Neural cell (in vitro differentiated cells): ENCODE measurements around the gene BNC2. TPM values are rescaled to one million over a fixed set of nuclear protein-coding genes. Genes with fewer than 3 reads are reported as not detected.

ENCODE experiments used
- H2AFZ ChIP-seq: fragments of 200-600, 300-800 bp; sonication (generic), shearing (Covaris generic); 2 replicates; pipeline ENCODE4 v1.6.0; 2014; ENCODE audit warnings: low read depth, mild to moderate bottlenecking, antibody characterized with exemption, low read length, moderate library complexity
- H3F3A ChIP-seq: fragments of 200-600 bp; shearing (Covaris generic); 2 replicates; pipeline ENCODE4 v1.6.1; 2016; ENCODE audit warnings: mild to moderate bottlenecking, moderate library complexity, mixed read lengths, antibody characterized with exemption, low read length; ENCODE audit not compliant: insufficient read depth, poor library complexity, severe bottlenecking
- H3K27ac ChIP-seq: fragments of 200-600, 300-800 bp; sonication (generic), shearing (Covaris generic); 2 replicates; pipeline ENCODE4 v1.5.1; 2014; ENCODE audit warnings: mild to moderate bottlenecking, low read length, moderate library complexity
- H3K27me3 ChIP-seq: fragments of 300-800, 200-600 bp; sonication (generic), shearing (Covaris generic); 2 replicates; pipeline ENCODE4 v1.6.0; 2014; ENCODE audit warnings: mild to moderate bottlenecking, low read depth, low read length, moderate library complexity; ENCODE audit not compliant: insufficient read depth
- H3K36me3 ChIP-seq: fragments of 300-800, 200-600 bp; sonication (generic), shearing (Covaris generic); 2 replicates; pipeline ENCODE4 v1.5.1; 2014; ENCODE audit warnings: mild to moderate bottlenecking, antibody characterized with exemption, low read length, moderate library complexity; ENCODE audit not compliant: insufficient read depth
- H3K4me2 ChIP-seq: fragments of 300-800, 200-600 bp; sonication (generic), shearing (Covaris generic); 2 replicates; pipeline ENCODE4 v1.6.0; 2014; ENCODE audit warnings: mild to moderate bottlenecking, low read length
- H3K4me3 ChIP-seq: fragments of 300-800, 200-600 bp; sonication (generic), shearing (Covaris generic); 2 replicates; pipeline ENCODE4 v1.5.1; 2014; ENCODE audit warnings: mild to moderate bottlenecking, low read length, moderate library complexity
- H3K79me2 ChIP-seq: fragments of 200-600 bp; shearing (Covaris generic); replicated peaks from 2 replicates; pipeline ENCODE4 v1.6.0; 2014; ENCODE audit warnings: mild to moderate bottlenecking, low read length, moderate library complexity; ENCODE audit not compliant: insufficient read depth
- H3K9ac ChIP-seq: fragments of 300-800, 200-600 bp; sonication (generic), shearing (Covaris generic); 2 replicates; pipeline ENCODE4 v1.6.1; 2016; ENCODE audit warnings: mild to moderate bottlenecking, low read length, mixed read lengths
- H3K9me2 ChIP-seq: fragments of 200-600 bp; shearing (Covaris generic); 2 replicates; pipeline ENCODE4 v1.6.1; 2016; ENCODE audit warnings: mild to moderate bottlenecking, low read length, mixed read lengths; ENCODE audit not compliant: insufficient read depth
- H3K9me3 ChIP-seq: fragments of 200-600, 300-800 bp; sonication (generic), shearing (Covaris generic); 2 replicates; pipeline ENCODE4 v1.6.1; 2016; ENCODE audit warnings: mild to moderate bottlenecking, mixed run types, low read length, moderate library complexity, mixed read lengths
- H4K20me1 ChIP-seq: fragments of 200-600 bp; shearing (Covaris generic); 2 replicates; pipeline ENCODE4 v1.6.1; 2016; ENCODE audit warnings: mild to moderate bottlenecking, mixed run types; ENCODE audit not compliant: insufficient read depth
- EP300 ChIP-seq: fragments of 450-650 bp; conservative IDR thresholded peaks from 2 replicates; pipeline ENCODE4 v1.6.1; 2014; ENCODE audit warnings: antibody characterized with exemption, mild to moderate bottlenecking, moderate library complexity; ENCODE audit not compliant: poor library complexity, severe bottlenecking
- EZH2 ChIP-seq: fragments of 200-600, 300-800 bp; shearing (Covaris generic), sonication (generic); IDR thresholded peaks from 2 replicates; pipeline ENCODE4 v1.6.1; 2014; ENCODE audit warnings: antibody characterized with exemption, low read length, borderline replicate concordance, mild to moderate bottlenecking; ENCODE audit not compliant: insufficient read depth, poor library complexity, severe bottlenecking
- MXI1 ChIP-seq: fragments of 450-650 bp; conservative IDR thresholded peaks from 2 replicates; pipeline ENCODE4 v1.6.1; 2014; ENCODE audit warnings: antibody characterized with exemption, mild to moderate bottlenecking; ENCODE audit not compliant: poor library complexity, severe bottlenecking
- POLR2AphosphoS5 ChIP-seq: IDR thresholded peaks from 2 replicates; pipeline ENCODE4 v1.6.1; 2012
- RAD21 ChIP-seq: fragments of 450-650 bp; conservative IDR thresholded peaks from 2 replicates; pipeline ENCODE4 v1.6.1; 2014; ENCODE audit warnings: antibody characterized with exemption, mild to moderate bottlenecking, moderate library complexity
- SMC3 ChIP-seq: fragments of 450-650 bp; conservative IDR thresholded peaks from 2 replicates; pipeline ENCODE4 v1.6.1; 2014; ENCODE audit warnings: antibody characterized with exemption, mild to moderate bottlenecking, moderate library complexity; ENCODE audit not compliant: poor library complexity
- TAF1 ChIP-seq: IDR thresholded peaks from 2 replicates; pipeline ENCODE4 v1.6.1; 2012; ENCODE audit warnings: low read depth
- polyA plus RNA-seq: library from polyadenylated mRNA; depleted of rRNA; stranded (reverse); fragments of >200 nt; gene quantifications from 2 replicates; pipeline ENCODE4 v1.2.3, GENCODE V29; 2014
- TF ChIP-seq, protein P1 (sequence below): fragments of 450-650 bp; IDR thresholded peaks from 2 replicates; pipeline ENCODE4 v1.5.1; 2014; ENCODE audit warnings: antibody characterized with exemption, mild to moderate bottlenecking, moderate library complexity; ENCODE audit not compliant: poor library complexity, severe bottlenecking
- TF ChIP-seq, protein P2 (sequence below): IDR thresholded peaks from 2 replicates; pipeline ENCODE4 v1.6.1; 2012; ENCODE audit warnings: borderline replicate concordance

Gene BNC2
- polyA plus RNA-seq, 1 donor from 2014 or later = 1.3 TPM

DNA sequence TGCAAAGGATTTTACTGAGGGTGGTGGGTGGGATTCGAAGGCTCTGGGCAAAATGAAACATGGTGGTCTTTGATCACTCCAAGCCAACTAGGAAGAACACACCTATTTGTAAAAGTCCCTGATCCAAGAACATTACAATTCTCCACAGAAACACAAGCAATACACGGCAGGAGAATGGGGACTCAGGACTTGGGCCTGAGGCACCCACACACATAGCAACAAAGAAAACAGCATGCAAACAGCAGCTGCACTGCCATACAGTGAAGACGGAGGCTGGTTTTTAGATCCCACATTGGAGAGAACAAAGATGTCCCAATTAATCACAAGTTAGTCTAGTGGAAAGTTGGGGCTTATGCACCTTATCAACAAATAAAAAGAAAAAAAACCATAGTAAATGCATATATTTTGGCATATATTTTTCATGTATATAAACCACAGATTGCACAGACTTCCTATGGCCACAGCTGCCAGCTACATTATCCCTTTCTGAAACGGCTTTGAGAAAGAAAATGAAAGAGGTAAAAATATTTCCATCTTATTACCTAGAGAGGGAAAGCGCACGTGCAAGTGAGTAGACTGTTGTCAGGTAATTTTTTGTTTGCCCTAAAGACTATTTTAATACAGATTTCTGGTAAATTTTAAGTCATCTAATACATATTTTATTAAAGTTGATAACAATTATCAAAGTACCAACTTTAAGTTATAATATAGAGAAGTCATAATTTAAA, 410.9 kb downstream of the BNC2 start:
- H3K79me2 ChIP-seq = no peaks in the 10 kb centered on the region
- H3K9me3 ChIP-seq = no peaks in the 10 kb centered on the region
- no peak overlapping the region for H3K4me3 ChIP-seq
- H3K36me3 ChIP-seq = no peaks in the 10 kb centered on the region
- no peaks in the 10 kb centered on the region for H3K9me2 ChIP-seq
- TF ChIP-seq TAF1 (no peak), MXI1 (no peak), RAD21 (no peak), POLR2AphosphoS5 (no peak), SMC3 (no peak), EZH2 (no peak), EP300 (no peak)
- TF ChIP-seq, protein P1, sequence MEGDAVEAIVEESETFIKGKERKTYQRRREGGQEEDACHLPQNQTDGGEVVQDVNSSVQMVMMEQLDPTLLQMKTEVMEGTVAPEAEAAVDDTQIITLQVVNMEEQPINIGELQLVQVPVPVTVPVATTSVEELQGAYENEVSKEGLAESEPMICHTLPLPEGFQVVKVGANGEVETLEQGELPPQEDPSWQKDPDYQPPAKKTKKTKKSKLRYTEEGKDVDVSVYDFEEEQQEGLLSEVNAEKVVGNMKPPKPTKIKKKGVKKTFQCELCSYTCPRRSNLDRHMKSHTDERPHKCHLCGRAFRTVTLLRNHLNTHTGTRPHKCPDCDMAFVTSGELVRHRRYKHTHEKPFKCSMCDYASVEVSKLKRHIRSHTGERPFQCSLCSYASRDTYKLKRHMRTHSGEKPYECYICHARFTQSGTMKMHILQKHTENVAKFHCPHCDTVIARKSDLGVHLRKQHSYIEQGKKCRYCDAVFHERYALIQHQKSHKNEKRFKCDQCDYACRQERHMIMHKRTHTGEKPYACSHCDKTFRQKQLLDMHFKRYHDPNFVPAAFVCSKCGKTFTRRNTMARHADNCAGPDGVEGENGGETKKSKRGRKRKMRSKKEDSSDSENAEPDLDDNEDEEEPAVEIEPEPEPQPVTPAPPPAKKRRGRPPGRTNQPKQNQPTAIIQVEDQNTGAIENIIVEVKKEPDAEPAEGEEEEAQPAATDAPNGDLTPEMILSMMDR = no peak
- TF ChIP-seq, protein P2, sequence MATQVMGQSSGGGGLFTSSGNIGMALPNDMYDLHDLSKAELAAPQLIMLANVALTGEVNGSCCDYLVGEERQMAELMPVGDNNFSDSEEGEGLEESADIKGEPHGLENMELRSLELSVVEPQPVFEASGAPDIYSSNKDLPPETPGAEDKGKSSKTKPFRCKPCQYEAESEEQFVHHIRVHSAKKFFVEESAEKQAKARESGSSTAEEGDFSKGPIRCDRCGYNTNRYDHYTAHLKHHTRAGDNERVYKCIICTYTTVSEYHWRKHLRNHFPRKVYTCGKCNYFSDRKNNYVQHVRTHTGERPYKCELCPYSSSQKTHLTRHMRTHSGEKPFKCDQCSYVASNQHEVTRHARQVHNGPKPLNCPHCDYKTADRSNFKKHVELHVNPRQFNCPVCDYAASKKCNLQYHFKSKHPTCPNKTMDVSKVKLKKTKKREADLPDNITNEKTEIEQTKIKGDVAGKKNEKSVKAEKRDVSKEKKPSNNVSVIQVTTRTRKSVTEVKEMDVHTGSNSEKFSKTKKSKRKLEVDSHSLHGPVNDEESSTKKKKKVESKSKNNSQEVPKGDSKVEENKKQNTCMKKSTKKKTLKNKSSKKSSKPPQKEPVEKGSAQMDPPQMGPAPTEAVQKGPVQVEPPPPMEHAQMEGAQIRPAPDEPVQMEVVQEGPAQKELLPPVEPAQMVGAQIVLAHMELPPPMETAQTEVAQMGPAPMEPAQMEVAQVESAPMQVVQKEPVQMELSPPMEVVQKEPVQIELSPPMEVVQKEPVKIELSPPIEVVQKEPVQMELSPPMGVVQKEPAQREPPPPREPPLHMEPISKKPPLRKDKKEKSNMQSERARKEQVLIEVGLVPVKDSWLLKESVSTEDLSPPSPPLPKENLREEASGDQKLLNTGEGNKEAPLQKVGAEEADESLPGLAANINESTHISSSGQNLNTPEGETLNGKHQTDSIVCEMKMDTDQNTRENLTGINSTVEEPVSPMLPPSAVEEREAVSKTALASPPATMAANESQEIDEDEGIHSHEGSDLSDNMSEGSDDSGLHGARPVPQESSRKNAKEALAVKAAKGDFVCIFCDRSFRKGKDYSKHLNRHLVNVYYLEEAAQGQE = no peak
- H4K20me1 ChIP-seq = no peaks in the 10 kb centered on the region
- H3K4me2 ChIP-seq = no peak overlapping the region
- H3F3A ChIP-seq = no peaks in the 10 kb centered on the region
- no peak overlapping the region for H2AFZ ChIP-seq
- no peak overlapping the region for H3K27ac ChIP-seq
- no peaks in the 10 kb centered on the region for H3K27me3 ChIP-seq
- H3K9ac ChIP-seq = no peak overlapping the region

DNA sequence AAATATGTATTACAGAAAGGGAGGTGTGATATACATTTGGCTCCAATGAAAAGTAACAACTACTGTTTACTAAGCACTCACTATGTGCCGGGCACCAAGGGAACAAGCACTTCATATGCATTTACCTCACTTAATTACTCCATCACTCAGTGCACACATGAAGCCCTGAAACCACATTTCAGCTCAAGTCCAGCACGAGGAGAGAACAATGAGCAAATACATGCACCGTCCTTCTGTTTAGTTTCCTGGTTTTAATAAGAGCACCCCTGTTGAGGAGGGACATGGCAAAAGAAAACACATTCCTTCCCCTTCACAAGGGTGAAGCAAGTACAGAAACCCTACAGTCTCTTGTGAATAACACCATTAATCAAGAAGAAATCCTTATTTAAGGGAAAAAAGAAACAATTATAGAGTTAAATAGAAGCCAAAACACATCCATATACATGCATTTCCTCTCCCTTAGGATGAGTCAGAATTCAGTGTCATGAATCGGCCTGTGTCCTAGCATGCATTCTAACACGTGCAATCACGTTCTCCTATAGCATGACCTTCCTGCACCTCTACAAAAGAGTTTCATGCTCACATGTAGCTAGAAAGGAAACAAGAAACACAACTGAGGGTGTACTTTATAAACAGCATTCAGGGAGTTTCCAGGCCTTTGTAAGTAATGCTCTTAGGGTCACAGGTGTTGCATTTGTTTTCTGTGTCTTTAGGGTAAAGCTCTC, 411.6 kb downstream of the BNC2 start:
- Histone ChIP-seq H3K9ac (no peak overlapping the region), H3K4me2 (no peak overlapping the region), H3K9me3 (no peaks in the 10 kb centered on the region), H3K4me3 (no peak overlapping the region), H3K36me3 (no peaks in the 10 kb centered on the region), H3K27ac (no peak overlapping the region), H3K27me3 (no peaks in the 10 kb centered on the region), H2AFZ (no peak overlapping the region), H3F3A (no peaks in the 10 kb centered on the region), H3K79me2 (no peaks in the 10 kb centered on the region), H3K9me2 (no peaks in the 10 kb centered on the region), H4K20me1 (no peaks in the 10 kb centered on the region)
- TF ChIP-seq SMC3 (no peak), POLR2AphosphoS5 (no peak), EZH2 (no peak), RAD21 (no peak), MXI1 (no peak), TAF1 (no peak), EP300 (no peak)
- TF ChIP-seq, protein P1 = no peak
- TF ChIP-seq, protein P2 = no peak
